Progenitor cell of endocrine pancreas (in vitro differentiated cells): ENCODE measurements around the gene ATP2B2. TPM values are rescaled to one million over a fixed set of nuclear protein-coding genes. Genes with fewer than 3 reads are reported as not detected.
"Not testable (repeated sequence)": the region's sequence is repeated elsewhere in the genome, so short reads cannot be mapped to it uniquely, and the experiment has no call there.

ENCODE experiments used
- DNase-seq: peaks from one replicate; pipeline ENCODE4 v3.0.0; 2021; ENCODE audit warnings: low spot score; ENCODE audit not compliant: unreplicated experiment
- H3K27ac Mint-ChIP-seq: 2 replicates; pipeline ENCODE4 v1.8.0; 2021; ENCODE audit warnings: mild to moderate bottlenecking, moderate library complexity, mixed read lengths
- H3K27me3 Mint-ChIP-seq: 2 replicates; pipeline ENCODE4 v1.8.0; 2021; ENCODE audit warnings: mixed read lengths
- H3K36me3 Mint-ChIP-seq: 2 replicates; pipeline ENCODE4 v1.8.0; 2022; ENCODE audit warnings: mixed read lengths; ENCODE audit not compliant: insufficient read depth
- H3K4me1 Mint-ChIP-seq: 2 replicates; pipeline ENCODE4 v1.8.0; 2021; ENCODE audit warnings: low read depth, mixed read lengths
- H3K4me3 Mint-ChIP-seq: 2 replicates; pipeline ENCODE4 v1.8.0; 2021; ENCODE audit warnings: low read depth, mild to moderate bottlenecking, moderate library complexity, mixed read lengths
- H3K9me3 Mint-ChIP-seq: 2 replicates; pipeline ENCODE4 v1.8.0; 2021; ENCODE audit warnings: low read depth, mixed read lengths
- total RNA-seq: library from RNA; stranded (reverse); gene quantifications from 2 replicates; pipeline ENCODE4 v1.2.1, GENCODE V29; 2021
- TF ChIP-seq, protein P1 (sequence below): fragments of 200-600 bp; sonication (generic); IDR thresholded peaks from one replicate; pipeline ENCODE4 v1.5.0; 2021; ENCODE audit warnings: antibody characterized with exemption, mild to moderate bottlenecking; ENCODE audit not compliant: unreplicated experiment

ATP2B2 gene
- total RNA-seq, 1 donor from 2014 or later: 0.07 TPM

DNA sequence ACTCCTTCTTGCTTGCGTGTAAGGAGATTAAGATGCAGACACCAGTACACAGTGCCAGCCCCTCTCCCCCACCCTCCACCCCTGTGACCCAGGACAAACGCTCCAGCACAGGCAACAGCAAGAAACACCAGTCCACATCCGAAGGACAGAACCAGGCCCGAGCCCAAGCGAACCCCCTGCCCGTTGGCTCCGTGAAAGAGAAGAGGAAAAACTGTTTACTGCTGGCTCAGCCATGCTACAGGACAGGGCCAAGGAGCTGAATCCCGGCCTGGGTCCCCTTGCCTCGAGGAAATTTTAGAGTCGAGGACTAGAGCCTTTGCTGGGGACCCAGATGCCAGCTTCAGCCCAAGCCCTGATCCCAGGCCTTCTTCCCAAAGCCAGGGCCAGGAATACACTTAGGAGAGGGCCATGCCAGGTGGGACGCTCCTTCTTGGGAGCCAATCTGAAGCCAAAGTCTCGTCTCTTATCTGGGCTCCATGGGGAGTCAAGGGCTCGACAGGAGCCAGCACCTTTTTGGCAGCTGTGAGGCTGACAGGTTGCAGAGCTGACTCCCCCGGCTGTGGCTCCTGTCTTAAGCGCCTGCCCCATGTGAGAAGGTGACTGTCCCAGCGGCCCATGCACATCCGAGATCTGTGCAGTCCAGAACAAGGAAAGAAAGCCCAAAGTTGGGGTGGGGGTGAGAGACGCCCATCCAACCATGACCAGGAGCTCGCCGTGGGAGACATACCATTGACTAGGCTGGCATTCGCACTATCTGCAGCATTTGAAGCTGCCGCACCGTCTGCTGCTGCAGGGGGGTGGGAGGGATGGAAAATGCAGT lies 120.6 kb downstream of the ATP2B2 start:
- no peak overlapping the region for H3K27ac Mint-ChIP-seq

DNA sequence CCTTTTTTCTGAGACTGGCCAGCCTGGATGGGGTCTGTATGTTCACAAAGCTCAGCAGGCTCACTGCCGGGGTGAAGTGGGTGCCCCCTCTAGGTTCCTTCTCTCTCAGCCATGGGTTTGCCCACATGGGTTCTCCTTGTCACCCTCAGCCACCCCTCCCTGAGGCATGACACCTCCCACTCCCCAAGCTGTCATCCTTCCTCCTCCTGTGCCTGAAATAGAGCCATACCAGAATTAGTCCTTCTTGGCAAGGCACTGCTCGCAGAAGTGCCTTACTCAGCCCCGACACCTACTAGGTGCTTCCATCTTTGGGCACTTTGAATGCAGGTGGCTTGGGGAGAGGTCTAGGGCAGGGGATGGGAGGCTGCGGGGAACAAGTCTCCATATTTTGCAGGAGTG lies 121.5 kb downstream of the ATP2B2 start:
- no peak for DNase-seq
- Mint-ChIP-seq H3K9me3 (no peaks in the 10 kb centered on the region), H3K27me3 (peaks cover 20% of the 10 kb centered on the region), H3K4me1 (no peaks in the 10 kb centered on the region), H3K36me3 (no peaks in the 10 kb centered on the region), H3K27ac (no peak overlapping the region), H3K4me3 (no peak overlapping the region)
- TF ChIP-seq, protein P1, sequence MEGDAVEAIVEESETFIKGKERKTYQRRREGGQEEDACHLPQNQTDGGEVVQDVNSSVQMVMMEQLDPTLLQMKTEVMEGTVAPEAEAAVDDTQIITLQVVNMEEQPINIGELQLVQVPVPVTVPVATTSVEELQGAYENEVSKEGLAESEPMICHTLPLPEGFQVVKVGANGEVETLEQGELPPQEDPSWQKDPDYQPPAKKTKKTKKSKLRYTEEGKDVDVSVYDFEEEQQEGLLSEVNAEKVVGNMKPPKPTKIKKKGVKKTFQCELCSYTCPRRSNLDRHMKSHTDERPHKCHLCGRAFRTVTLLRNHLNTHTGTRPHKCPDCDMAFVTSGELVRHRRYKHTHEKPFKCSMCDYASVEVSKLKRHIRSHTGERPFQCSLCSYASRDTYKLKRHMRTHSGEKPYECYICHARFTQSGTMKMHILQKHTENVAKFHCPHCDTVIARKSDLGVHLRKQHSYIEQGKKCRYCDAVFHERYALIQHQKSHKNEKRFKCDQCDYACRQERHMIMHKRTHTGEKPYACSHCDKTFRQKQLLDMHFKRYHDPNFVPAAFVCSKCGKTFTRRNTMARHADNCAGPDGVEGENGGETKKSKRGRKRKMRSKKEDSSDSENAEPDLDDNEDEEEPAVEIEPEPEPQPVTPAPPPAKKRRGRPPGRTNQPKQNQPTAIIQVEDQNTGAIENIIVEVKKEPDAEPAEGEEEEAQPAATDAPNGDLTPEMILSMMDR: no peak

More for the DNA sequence above, 120.6 kb downstream of the ATP2B2 start:
- Mint-ChIP-seq H3K4me3 (no peak overlapping the region), H3K4me1 (no peaks in the 10 kb centered on the region), H3K36me3 (no peaks in the 10 kb centered on the region), H3K9me3 (no peaks in the 10 kb centered on the region), H3K27me3 (peaks cover 17% of the 10 kb centered on the region)
- DNase-seq: no peak
- TF ChIP-seq, protein P1: no peak

DNA sequence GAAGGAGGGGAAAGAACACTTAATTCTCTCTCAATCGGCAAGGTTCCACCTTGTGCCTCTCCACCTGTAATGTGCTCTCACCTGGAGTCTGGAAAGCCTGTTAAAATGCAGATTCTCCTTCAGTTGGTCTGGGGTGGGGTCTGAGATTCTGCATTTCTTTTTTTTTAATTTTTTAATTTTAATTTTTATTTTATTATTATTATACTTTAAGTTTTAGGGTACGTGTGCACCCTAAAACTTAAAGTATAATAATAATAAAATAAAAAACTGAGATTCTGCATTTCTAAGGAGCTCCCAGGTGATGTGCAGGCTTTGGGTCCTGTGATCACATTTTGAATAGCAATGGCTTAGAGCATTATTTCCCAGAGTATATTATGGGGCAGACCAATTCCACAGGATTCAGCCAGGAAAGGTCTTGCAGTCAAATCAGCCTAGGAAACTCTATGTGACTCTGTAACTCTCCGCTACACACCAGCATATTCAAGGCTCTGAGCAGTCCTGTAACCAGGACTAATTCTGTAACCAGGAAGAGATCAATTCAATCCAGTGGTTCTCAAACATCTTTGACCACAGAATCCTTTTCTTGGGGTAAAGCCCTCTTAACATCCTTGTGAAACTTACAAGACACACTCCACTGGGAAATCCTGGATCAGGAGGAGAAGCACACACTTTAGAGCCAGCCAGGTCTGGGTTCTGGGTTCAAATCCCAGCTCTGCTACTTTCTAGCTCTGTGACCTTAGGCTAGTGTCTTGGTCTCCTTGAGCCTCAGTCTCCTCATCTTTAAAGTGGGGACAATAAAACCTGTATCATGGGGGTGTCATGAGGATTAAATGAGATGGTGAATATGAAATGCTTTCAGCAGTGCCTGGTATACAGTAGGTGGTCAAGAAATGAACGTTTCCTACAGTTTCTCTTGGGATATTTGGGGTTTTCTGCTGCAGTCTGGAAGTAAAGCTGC lies 122.2 kb downstream of the ATP2B2 start:
- Mint-ChIP-seq H3K4me1 (no peaks in the 10 kb centered on the region), H3K9me3 (no peaks in the 10 kb centered on the region), H3K36me3 (no peaks in the 10 kb centered on the region), H3K4me3 (no peak overlapping the region), H3K27ac (no peak overlapping the region), H3K27me3 (peaks cover 20% of the 10 kb centered on the region)
- DNase-seq: no peak
- TF ChIP-seq, protein P1: no peak

DNA sequence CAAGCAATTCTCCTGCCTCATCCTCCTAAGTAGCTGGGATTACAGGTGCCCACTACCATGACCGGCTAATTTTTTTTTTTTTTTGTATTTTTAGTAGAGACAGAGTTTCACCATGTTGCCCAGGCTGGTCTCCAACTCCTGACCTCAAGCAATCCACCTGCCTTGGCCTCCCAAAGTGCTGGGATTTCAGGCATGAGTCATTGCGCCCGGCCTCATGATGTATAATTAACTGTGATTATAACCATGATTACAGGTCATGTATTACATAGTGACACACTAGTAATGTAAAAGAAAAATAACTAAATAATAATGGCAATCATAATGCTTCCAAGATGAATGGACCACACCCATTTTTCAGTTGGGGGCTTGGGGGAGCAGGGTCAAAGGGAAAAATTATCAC lies 122.9 kb downstream of the ATP2B2 start:
- not testable (repeated sequence) for H3K27ac Mint-ChIP-seq, H3K4me3 Mint-ChIP-seq, H3K9me3 Mint-ChIP-seq, DNase-seq, H3K36me3 Mint-ChIP-seq, H3K4me1 Mint-ChIP-seq
- H3K27me3 Mint-ChIP-seq: peaks cover 20% of the 10 kb centered on the region

DNA sequence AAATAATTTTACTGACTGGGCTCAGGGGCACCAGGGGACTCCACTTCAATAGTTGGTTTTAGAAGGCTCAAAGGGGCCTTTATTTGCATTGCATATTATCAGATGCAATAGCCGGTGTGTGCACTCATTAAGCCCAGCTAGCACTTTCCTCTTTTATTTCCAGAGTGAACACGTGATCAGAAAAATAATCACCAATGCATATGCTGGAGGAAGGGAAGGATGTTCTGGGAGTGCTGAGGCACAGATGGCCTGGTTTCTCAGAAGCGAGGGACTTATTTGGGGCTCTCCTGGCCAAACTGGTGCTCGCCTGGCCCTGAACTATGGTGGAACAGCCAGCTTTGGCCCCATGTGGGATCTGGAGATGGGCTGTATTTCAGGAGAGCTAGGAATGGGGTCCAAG lies 124.0 kb downstream of the ATP2B2 start:
- Mint-ChIP-seq H3K27ac (no peak overlapping the region), H3K4me3 (no peak overlapping the region), H3K36me3 (no peaks in the 10 kb centered on the region), H3K4me1 (no peaks in the 10 kb centered on the region), H3K9me3 (no peaks in the 10 kb centered on the region), H3K27me3 (peaks cover 15% of the 10 kb centered on the region)
- TF ChIP-seq, protein P1: no peak
- no peak for DNase-seq
